Panc1 (cell line): Measurements from ENCODE around the gene LYRM9. TPM values are rescaled to one million over a fixed set of nuclear protein-coding genes. Genes with fewer than 3 reads are reported as not detected.

Experiments
- ATAC-seq: fragments of 200-7000 bp; cut with Tn5 transposase; 2 replicates; pipeline ENCODE4 v1.9.1; 2020; ENCODE audit warnings: mild to moderate bottlenecking, moderate library complexity
- BruUV-seq: library from RNA; stranded (reverse); fragments of 400-500 nt; replicated peaks from 2 replicates; lab custom pipeline; 2021; lab: Mats Ljungman, UMichigan
- CTCF ChIA-PET: fragments of 300-600 bp; sonication (Branson Sonifier 250); formaldehyde crosslinking; loops from one replicate; lab custom pipeline; 2022; ENCODE audit warnings: antibody characterized with exemption; lab: Charles Lee
- POLR2A ChIA-PET: fragments of 300-600 bp; sonication (Branson Sonifier 250); formaldehyde crosslinking; loops from one replicate; lab custom pipeline; 2022; ENCODE audit warnings: antibody characterized with exemption; lab: Charles Lee
- DNase-seq: peaks from one replicate; pipeline ENCODE4 v3.0.0-alpha.2; 2010; ENCODE audit warnings: low read depth, low spot score
- H3K27ac ChIP-seq: 2 replicates; pipeline ENCODE4 v1.5.1; 2011; ENCODE audit warnings: mild to moderate bottlenecking, low read length, inconsistent platforms
- H3K27me3 ChIP-seq: fragments of 200-500 bp; sonication (Bioruptor generic); 2 replicates; pipeline ENCODE4 v1.6.0; 2014; ENCODE audit warnings: low read length, inconsistent platforms; ENCODE audit not compliant: control insufficient read depth, insufficient read depth
- H3K36me3 ChIP-seq: fragments of 200-500 bp; sonication (Bioruptor generic); 2 replicates; pipeline ENCODE4 v1.5.1; 2014; ENCODE audit warnings: inconsistent platforms, mild to moderate bottlenecking, low read length, moderate library complexity; ENCODE audit not compliant: control insufficient read depth, insufficient read depth
- H3K4me1 ChIP-seq: 2 replicates; pipeline ENCODE4 v1.5.1; 2011; ENCODE audit warnings: inconsistent platforms, mild to moderate bottlenecking, low read length, moderate library complexity; ENCODE audit not compliant: control insufficient read depth, insufficient read depth
- H3K4me3 ChIP-seq, 2 experiments: 2 replicates each; pipeline ENCODE4 v1.5.1; 2011 to 2012; ENCODE audit warnings: low read depth in 2 of 2, low read length in 2 of 2, mild to moderate bottlenecking in 2 of 2, inconsistent platforms in 1 of 2, moderate library complexity in 1 of 2
- H3K9me3 ChIP-seq: fragments of 200-500 bp; sonication (Bioruptor generic); 2 replicates; pipeline ENCODE4 v1.5.1; 2014; ENCODE audit warnings: low read depth, mild to moderate bottlenecking, inconsistent platforms, low read length, moderate library complexity; ENCODE audit not compliant: control insufficient read depth, insufficient read depth
- POLR2AphosphoS5 ChIP-seq: IDR thresholded peaks from 2 replicates; pipeline ENCODE4 v1.6.1; 2012; ENCODE audit warnings: mild to moderate bottlenecking, low read depth, low read length, moderate library complexity
- REST ChIP-seq, 2 experiments: IDR thresholded peaks; 2 replicates each; pipeline ENCODE4 v1.6.1; 2011 to 2012; ENCODE audit warnings: low read depth in 2 of 2, control low read depth in 1 of 2, low read length in 1 of 2, mild to moderate bottlenecking in 1 of 2, moderate library complexity in 1 of 2; ENCODE audit not compliant: insufficient read depth in 1 of 2
- SIN3A ChIP-seq: IDR thresholded peaks from 2 replicates; pipeline ENCODE4 v1.6.1; 2012; ENCODE audit warnings: low read depth, mild to moderate bottlenecking, low read length, moderate library complexity, borderline replicate concordance; ENCODE audit not compliant: insufficient read depth
- TCF7L2 ChIP-seq: IDR thresholded peaks from 2 replicates; pipeline ENCODE4 v1.6.1; 2011; ENCODE audit warnings: mild to moderate bottlenecking, low read depth, low read length, inconsistent platforms
- in situ Hi-C: cut with HindIII; loops from 2 replicates; pipeline ENCODE4 v1.10.0; 2016; ENCODE audit warnings: low sequenced_read_pairs, low pct_unique_long_range_greater_than_20kb
- intact Hi-C: fragments of 100-400 bp; cut with micrococcal nuclease; formaldehyde crosslinking; loops from one replicate; pipeline ENCODE4 v1.10.0; 2022; ENCODE audit not compliant: unreplicated experiment
- total RNA-seq: library from RNA; stranded (reverse); gene quantifications from one replicate; pipeline ENCODE4 v1.2.1, GENCODE V29; 2021; ENCODE audit not compliant: unreplicated experiment
- TF ChIP-seq, protein P1 (sequence below): fragments of 450-650 bp; IDR thresholded peaks from 2 replicates; pipeline ENCODE4 v1.5.1; 2017; ENCODE audit warnings: mild to moderate bottlenecking

The LYRM9 gene
- total RNA-seq, 1 experiment from 2014 or later = 1.6 TPM

DNA sequence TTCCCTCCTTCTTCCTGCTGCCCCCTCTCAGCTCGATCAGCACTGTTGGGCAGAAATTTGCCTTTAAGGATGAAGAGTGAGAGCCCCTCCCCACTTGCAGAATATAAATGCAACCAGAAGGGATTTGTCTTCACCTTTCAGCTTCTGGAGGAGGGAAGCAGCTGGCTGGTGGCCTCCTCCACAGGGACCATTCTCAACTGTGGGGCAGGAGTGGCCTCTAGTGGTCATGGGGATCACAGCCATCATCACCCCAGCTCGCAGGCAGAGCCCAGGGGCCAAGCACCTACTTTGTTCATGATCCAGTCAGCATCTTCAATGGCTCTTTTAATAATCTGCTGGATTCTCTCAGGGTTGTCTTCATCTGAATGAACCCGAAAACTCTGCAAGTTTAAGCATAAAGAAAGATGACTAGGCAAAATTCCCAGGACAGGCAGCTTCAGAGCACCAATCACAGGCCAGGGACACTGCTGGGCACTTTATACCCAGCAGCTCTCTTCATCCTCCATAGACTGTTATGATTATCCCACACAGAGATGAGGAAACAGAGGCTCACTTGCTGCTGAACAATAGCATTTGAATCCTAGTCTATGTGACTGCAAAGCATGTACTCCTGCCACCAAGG is 13.1 kb downstream of the LYRM9 start:
- no peaks in the 10 kb centered on the region for H3K27me3 ChIP-seq
- intact Hi-C loops (loop anchor here (1.0 to 10.0 kb wide), 3 partner anchors 75 to 225 kb away; no protein-coding TSS in a partner anchor), in situ Hi-C loops (no loop called here)
- ChIA-PET POLR2A (no interaction called here), CTCF (interaction anchor here (0.6 to 4.7 kb wide), 10 partner anchors 13 to 225 kb away, joined by 3 to 113 read pairs (median 6); partner anchors contain the start of gene LYRM9)
- H3K4me3 ChIP-seq = no peak overlapping the region
- H3K4me1 ChIP-seq = no peaks in the 10 kb centered on the region
- ATAC-seq (peak; percentile 98), DNase-seq (peak; percentile 38)
- no peak overlapping the region for H3K27ac ChIP-seq
- H3K36me3 ChIP-seq = no peaks in the 10 kb centered on the region
- TF ChIP-seq POLR2AphosphoS5 = no peak
- TF ChIP-seq, protein P1, sequence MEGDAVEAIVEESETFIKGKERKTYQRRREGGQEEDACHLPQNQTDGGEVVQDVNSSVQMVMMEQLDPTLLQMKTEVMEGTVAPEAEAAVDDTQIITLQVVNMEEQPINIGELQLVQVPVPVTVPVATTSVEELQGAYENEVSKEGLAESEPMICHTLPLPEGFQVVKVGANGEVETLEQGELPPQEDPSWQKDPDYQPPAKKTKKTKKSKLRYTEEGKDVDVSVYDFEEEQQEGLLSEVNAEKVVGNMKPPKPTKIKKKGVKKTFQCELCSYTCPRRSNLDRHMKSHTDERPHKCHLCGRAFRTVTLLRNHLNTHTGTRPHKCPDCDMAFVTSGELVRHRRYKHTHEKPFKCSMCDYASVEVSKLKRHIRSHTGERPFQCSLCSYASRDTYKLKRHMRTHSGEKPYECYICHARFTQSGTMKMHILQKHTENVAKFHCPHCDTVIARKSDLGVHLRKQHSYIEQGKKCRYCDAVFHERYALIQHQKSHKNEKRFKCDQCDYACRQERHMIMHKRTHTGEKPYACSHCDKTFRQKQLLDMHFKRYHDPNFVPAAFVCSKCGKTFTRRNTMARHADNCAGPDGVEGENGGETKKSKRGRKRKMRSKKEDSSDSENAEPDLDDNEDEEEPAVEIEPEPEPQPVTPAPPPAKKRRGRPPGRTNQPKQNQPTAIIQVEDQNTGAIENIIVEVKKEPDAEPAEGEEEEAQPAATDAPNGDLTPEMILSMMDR = peak; percentile 89
- BruUV-seq = no TSS peak
- H3K9me3 ChIP-seq = no peaks in the 10 kb centered on the region

GRCh38 chr17:27878776-27879562 is 14.2 kb downstream of the LYRM9 start:
- Histone ChIP-seq H3K36me3 (no peaks in the 10 kb centered on the region), H3K27me3 (no peaks in the 10 kb centered on the region), H3K4me3 (no peak overlapping the region), H3K27ac (no peak overlapping the region), H3K9me3 (no peaks in the 10 kb centered on the region), H3K4me1 (no peaks in the 10 kb centered on the region)
- ATAC-seq (no peak), DNase-seq (no peak)
- no peak for TF ChIP-seq TCF7L2
- TF ChIP-seq, protein P1 = no peak
- TF ChIP-seq POLR2AphosphoS5 = no peak
- TF ChIP-seq SIN3A = no peak
- no peak for TF ChIP-seq REST (IDR thresholded peaks at IDR 0.05; ENCODE audit: insufficient read depth in 1 of 2, low read depth in 2 of 2, low read length in 1 of 2)
- no TSS peak for BruUV-seq
- POLR2A ChIA-PET = interaction anchor here (0.7 kb wide), 1 partner anchor 35 kb away, joined by 3 read pairs; no protein-coding TSS in a partner anchor
- in situ Hi-C loops = no loop called here
- CTCF ChIA-PET = interaction anchor here (0.8 to 4.7 kb wide), 4 partner anchors 73 to 224 kb away, joined by 4 to 113 read pairs (median 36); no protein-coding TSS in a partner anchor
- intact Hi-C loops = loop anchor here (2.0 kb wide), 1 partner anchor 74 kb away; no protein-coding TSS in a partner anchor
